ENCODE measurements around the gene FBXW7.

Gene FBXW7

DNA sequence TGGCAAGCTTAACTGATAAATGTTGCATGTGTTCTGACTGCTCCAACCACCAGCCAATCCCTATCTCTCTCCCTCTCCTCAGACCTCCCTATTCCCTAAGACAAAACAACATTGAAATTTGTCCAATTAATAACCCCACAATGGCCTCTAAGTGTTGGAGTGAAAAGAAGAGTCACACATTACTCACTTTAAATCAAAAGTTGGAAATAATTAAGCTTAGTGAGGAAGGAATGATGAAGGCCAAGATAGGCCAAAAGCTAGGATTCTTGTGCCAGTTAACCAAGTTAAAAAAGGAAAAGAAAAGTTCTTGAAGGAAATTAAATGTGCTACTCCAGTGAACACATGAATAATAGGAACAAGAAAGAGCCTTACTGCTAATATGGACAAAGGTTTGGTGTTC is 55.6 kb downstream of the FBXW7 start:
- no peak overlapping the region for H3K4me3 ChIP-seq (ENCODE audit: low read depth, low read length)
- TF ChIP-seq, protein P1, sequence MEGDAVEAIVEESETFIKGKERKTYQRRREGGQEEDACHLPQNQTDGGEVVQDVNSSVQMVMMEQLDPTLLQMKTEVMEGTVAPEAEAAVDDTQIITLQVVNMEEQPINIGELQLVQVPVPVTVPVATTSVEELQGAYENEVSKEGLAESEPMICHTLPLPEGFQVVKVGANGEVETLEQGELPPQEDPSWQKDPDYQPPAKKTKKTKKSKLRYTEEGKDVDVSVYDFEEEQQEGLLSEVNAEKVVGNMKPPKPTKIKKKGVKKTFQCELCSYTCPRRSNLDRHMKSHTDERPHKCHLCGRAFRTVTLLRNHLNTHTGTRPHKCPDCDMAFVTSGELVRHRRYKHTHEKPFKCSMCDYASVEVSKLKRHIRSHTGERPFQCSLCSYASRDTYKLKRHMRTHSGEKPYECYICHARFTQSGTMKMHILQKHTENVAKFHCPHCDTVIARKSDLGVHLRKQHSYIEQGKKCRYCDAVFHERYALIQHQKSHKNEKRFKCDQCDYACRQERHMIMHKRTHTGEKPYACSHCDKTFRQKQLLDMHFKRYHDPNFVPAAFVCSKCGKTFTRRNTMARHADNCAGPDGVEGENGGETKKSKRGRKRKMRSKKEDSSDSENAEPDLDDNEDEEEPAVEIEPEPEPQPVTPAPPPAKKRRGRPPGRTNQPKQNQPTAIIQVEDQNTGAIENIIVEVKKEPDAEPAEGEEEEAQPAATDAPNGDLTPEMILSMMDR (IDR thresholded peaks at IDR 0.05; ENCODE audit: low read depth, low read length), result no peak
- no peak for TF ChIP-seq MYC (IDR thresholded peaks at IDR 0.05; ENCODE audit: low read depth, low read length)
- TF ChIP-seq, protein P2, sequence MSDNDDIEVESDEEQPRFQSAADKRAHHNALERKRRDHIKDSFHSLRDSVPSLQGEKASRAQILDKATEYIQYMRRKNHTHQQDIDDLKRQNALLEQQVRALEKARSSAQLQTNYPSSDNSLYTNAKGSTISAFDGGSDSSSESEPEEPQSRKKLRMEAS (IDR thresholded peaks at IDR 0.05; ENCODE audit: low read depth, low read length), result no peak
- no peak for TF ChIP-seq POLR2A (IDR thresholded peaks at IDR 0.05; ENCODE audit: extremely low read depth, insufficient read length)
- no peak for DNase-seq (ENCODE audit: low read depth)

GRCh38 chr4:152479428-152480026 is 56.4 kb downstream of the FBXW7 start:
- no peak for DNase-seq (ENCODE audit: low read depth)
- TF ChIP-seq, protein P2 (IDR thresholded peaks at IDR 0.05; ENCODE audit: low read depth, low read length), result no peak
- TF ChIP-seq MYC (IDR thresholded peaks at IDR 0.05; ENCODE audit: low read depth, low read length) (no peak), POLR2A (IDR thresholded peaks at IDR 0.05; ENCODE audit: extremely low read depth, insufficient read length) (no peak)
- TF ChIP-seq, protein P1 (IDR thresholded peaks at IDR 0.05; ENCODE audit: low read depth, low read length), result no peak
- H3K4me3 ChIP-seq (ENCODE audit: low read depth, low read length), result no peak overlapping the region

GRCh38 chr4:152478461-152479237 is 57.2 kb downstream of the FBXW7 start:
- TF ChIP-seq, protein P2 (IDR thresholded peaks at IDR 0.05; ENCODE audit: low read depth, low read length), result no peak
- no peak for TF ChIP-seq MYC (IDR thresholded peaks at IDR 0.05; ENCODE audit: low read depth, low read length)
- TF ChIP-seq POLR2A (IDR thresholded peaks at IDR 0.05; ENCODE audit: extremely low read depth, insufficient read length), result no peak
- TF ChIP-seq, protein P1 (IDR thresholded peaks at IDR 0.05; ENCODE audit: low read depth, low read length), result no peak
- no peak overlapping the region for H3K4me3 ChIP-seq (ENCODE audit: low read depth, low read length)
- no peak for DNase-seq (ENCODE audit: low read depth)

GRCh38 chr4:152476796-152477195 is 59.1 kb downstream of the FBXW7 start:
- H3K4me3 ChIP-seq (ENCODE audit: low read depth, low read length), result no peak overlapping the region
- DNase-seq (ENCODE audit: low read depth), result no peak
- no peak for TF ChIP-seq MYC (IDR thresholded peaks at IDR 0.05; ENCODE audit: low read depth, low read length)
- TF ChIP-seq, protein P2 (IDR thresholded peaks at IDR 0.05; ENCODE audit: low read depth, low read length), result no peak
- TF ChIP-seq, protein P1 (IDR thresholded peaks at IDR 0.05; ENCODE audit: low read depth, low read length), result no peak
- no peak for TF ChIP-seq POLR2A (IDR thresholded peaks at IDR 0.05; ENCODE audit: extremely low read depth, insufficient read length)

DNA sequence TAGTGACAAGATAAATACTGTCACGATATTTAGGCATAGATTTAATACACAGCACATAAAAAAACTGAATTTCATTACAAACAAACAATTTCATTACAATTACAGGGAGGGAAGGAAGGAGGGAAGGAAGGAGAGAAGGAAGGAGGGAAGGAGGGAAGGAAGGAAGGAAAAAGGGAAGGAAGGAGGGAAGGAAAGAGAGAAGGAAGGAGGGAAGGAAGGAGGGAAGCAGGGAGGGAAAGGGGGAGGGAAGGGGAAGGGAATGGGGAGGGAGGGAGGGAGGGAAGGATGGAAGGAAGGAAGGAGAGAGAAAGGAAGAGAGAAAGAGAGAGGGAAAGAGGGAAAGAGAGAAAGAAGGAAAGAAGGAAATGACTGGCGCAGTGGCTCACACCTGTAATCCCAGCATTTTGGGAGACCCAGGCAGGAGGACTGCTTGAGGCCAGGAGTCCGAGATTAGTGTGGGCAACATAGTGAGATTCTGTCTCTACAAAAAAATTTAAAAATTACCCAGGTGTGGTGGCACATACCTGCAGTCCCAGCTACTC is 64.6 kb downstream of the FBXW7 start:
- TF ChIP-seq, protein P1 (IDR thresholded peaks at IDR 0.05; ENCODE audit: low read depth, low read length), result no peak
- TF ChIP-seq, protein P2 (IDR thresholded peaks at IDR 0.05; ENCODE audit: low read depth, low read length), result no peak
- TF ChIP-seq POLR2A (IDR thresholded peaks at IDR 0.05; ENCODE audit: extremely low read depth, insufficient read length), result no peak
- no peak for TF ChIP-seq MYC (IDR thresholded peaks at IDR 0.05; ENCODE audit: low read depth, low read length)
- DNase-seq (ENCODE audit: low read depth), result no peak
- H3K4me3 ChIP-seq (ENCODE audit: low read depth, low read length), result no peak overlapping the region

Measured in NB4 (cell line).